HepG2 (cell line): Measurements from ENCODE around the gene CHPF. TPM values are rescaled to one million over a fixed set of nuclear protein-coding genes. Genes with fewer than 3 reads are reported as not detected.
A peak's percentile ranks its signal among the peaks of the same experiment; 100 is the strongest.

Experiments used
- EED ChIP-seq: sonication (generic); formaldehyde crosslinking; IDR thresholded peaks from 2 replicates; pipeline ENCODE4 v1.5.0; 2020; ENCODE audit warnings: mild to moderate bottlenecking, missing genetic modification reagents
- FOXJ3 ChIP-seq: sonication (generic); formaldehyde crosslinking; IDR thresholded peaks from 2 replicates; pipeline ENCODE4 v1.4.0; 2020; ENCODE audit warnings: missing genetic modification reagents, mild to moderate bottlenecking, borderline replicate concordance
- HNF4G ChIP-seq, 2 experiments: sonication (generic) in 1 of 2; formaldehyde crosslinking in 1 of 2; IDR thresholded peaks; 2 replicates each; pipeline versions ENCODE4 v1.4.0 to v1.6.1; 2011 to 2020; ENCODE audit warnings: borderline replicate concordance in 2 of 2, low read depth in 2 of 2, mild to moderate bottlenecking in 2 of 2, low read length in 1 of 2, missing genetic modification reagents in 1 of 2, moderate library complexity in 1 of 2
- MAZ ChIP-seq, 2 experiments: sonication (generic) in 1 of 2; formaldehyde crosslinking in 1 of 2; IDR thresholded peaks; 2 replicates each; pipeline versions ENCODE4 v1.5.0 to v1.6.1; 2012 to 2020; ENCODE audit warnings: low read depth in 2 of 2, mild to moderate bottlenecking in 2 of 2, borderline replicate concordance in 1 of 2, improper control_type of control experiment in 1 of 2, low read length in 1 of 2, missing genetic modification reagents in 1 of 2, moderate library complexity in 1 of 2
- MYC ChIP-seq: sonication (generic); formaldehyde crosslinking; IDR thresholded peaks from 2 replicates; pipeline ENCODE4 v1.9.0; 2021; ENCODE audit warnings: missing genetic modification reagents, borderline replicate concordance
- MYNN ChIP-seq: sonication (generic); formaldehyde crosslinking; IDR thresholded peaks from 2 replicates; pipeline ENCODE4 v1.4.0; 2020; ENCODE audit warnings: mild to moderate bottlenecking, low read depth, missing genetic modification reagents
- NKX3-1 ChIP-seq: sonication (generic); formaldehyde crosslinking; IDR thresholded peaks from 2 replicates; pipeline ENCODE4 v1.5.0; 2020; ENCODE audit warnings: missing genetic modification reagents
- PHF20 ChIP-seq: sonication (generic); formaldehyde crosslinking; IDR thresholded peaks from 2 replicates; pipeline ENCODE4 v1.5.0; 2020; ENCODE audit warnings: mild to moderate bottlenecking, missing genetic modification reagents
- PTBP1 ChIP-seq: fragments of 200-400 bp; formaldehyde crosslinking; IDR thresholded peaks from 2 replicates; pipeline ENCODE4 v1.6.1; 2018; ENCODE audit warnings: low read length, low read depth; ENCODE audit not compliant: poor library complexity, severe bottlenecking
- RBFOX2 ChIP-seq: fragments of 200-400 bp; formaldehyde crosslinking; IDR thresholded peaks from 2 replicates; pipeline ENCODE4 v1.6.1; 2017; ENCODE audit warnings: low read depth, mild to moderate bottlenecking, low read length
- SRSF1 ChIP-seq: fragments of 200-400 bp; formaldehyde crosslinking; optimal IDR thresholded peaks from 2 replicates; pipeline ENCODE3; 2017; ENCODE audit warnings: mild to moderate bottlenecking, low read depth, low read length, moderate library complexity
- THAP11 ChIP-seq: IDR thresholded peaks from 2 replicates; pipeline ENCODE4 v1.6.1; 2016; ENCODE audit warnings: missing biosample characterization, missing genetic modification reagents
- YEATS4 ChIP-seq: sonication (generic); formaldehyde crosslinking; IDR thresholded peaks from 2 replicates; pipeline ENCODE4 v1.4.0; 2020; ENCODE audit warnings: missing genetic modification reagents, borderline replicate concordance
- ZC3H13 ChIP-seq: sonication (generic); formaldehyde crosslinking; IDR thresholded peaks from 2 replicates; pipeline ENCODE4 v1.8.1; 2023; ENCODE audit warnings: mild to moderate bottlenecking, missing genetic modification reagents, moderate library complexity
- ZNF329 ChIP-seq: sonication (generic); formaldehyde crosslinking; IDR thresholded peaks from 2 replicates; pipeline ENCODE4 v1.9.0; 2021; ENCODE audit warnings: low read depth, mild to moderate bottlenecking, missing genetic modification reagents
- ZNF367 ChIP-seq: sonication (generic); formaldehyde crosslinking; IDR thresholded peaks from 2 replicates; pipeline ENCODE4 v1.4.0; 2020; ENCODE audit warnings: missing genetic modification reagents, borderline replicate concordance
- ZNF564 ChIP-seq: sonication (generic); formaldehyde crosslinking; IDR thresholded peaks from 2 replicates; pipeline ENCODE4 v1.8.1; 2023; ENCODE audit warnings: mild to moderate bottlenecking, missing genetic modification reagents
- ZNF678 ChIP-seq: sonication (generic); formaldehyde crosslinking; IDR thresholded peaks from 2 replicates; pipeline ENCODE4 v1.4.0; 2020; ENCODE audit warnings: mild to moderate bottlenecking, missing genetic modification reagents
- ZNF883 ChIP-seq: sonication (generic); formaldehyde crosslinking; IDR thresholded peaks from 2 replicates; pipeline ENCODE4 v1.5.1; 2020; ENCODE audit warnings: mild to moderate bottlenecking, missing genetic modification reagents; ENCODE audit errors: not compliant biosample characterization
- polyA plus RNA-seq, 8 experiments: library from polyadenylated mRNA; depleted of rRNA in 3 of 8; stranded (reverse) in 7 of 8; unstranded in 1 of 8; fragments of >200 nt; fragmentation: Illumina TruSeq in 4 of 8; extraction: Trizol in 4 of 8; gene quantifications; 2 replicates each; pipeline versions ENCODE4 v1.2.1 to v1.2.3, GENCODE V29; 2011 to 2016; ENCODE audit warnings: low read depth in 4 of 8, missing spikeins in 1 of 8, mixed read lengths in 1 of 8; ENCODE audit not compliant: insufficient read depth in 1 of 8
- total RNA-seq, 5 experiments: library from RNA; depleted of rRNA; stranded (reverse); fragments of >200 nt; fragmentation: Illumina TruSeq; extraction: Trizol; gene quantifications; 2 replicates each; pipeline ENCODE4 v1.2.3, GENCODE V29; 2016; ENCODE audit warnings: low read depth in 1 of 5
- TF ChIP-seq, protein P1 (sequence below): sonication (generic); formaldehyde crosslinking; IDR thresholded peaks from 2 replicates; pipeline ENCODE4 v1.4.0; 2020; ENCODE audit warnings: missing genetic modification reagents
- TF ChIP-seq, protein P2 (sequence below): sonication (generic); formaldehyde crosslinking; IDR thresholded peaks from 2 replicates; pipeline ENCODE4 v1.5.0; 2020; ENCODE audit warnings: mild to moderate bottlenecking, missing genetic modification reagents
- TF ChIP-seq, protein P3 (sequence below): sonication (generic); formaldehyde crosslinking; IDR thresholded peaks from 2 replicates; pipeline ENCODE4 v1.8.0; 2022; ENCODE audit warnings: missing genetic modification reagents, mild to moderate bottlenecking, moderate library complexity, borderline replicate concordance

The CHPF gene
- total and polyA plus RNA-seq, 2 of the 13 experiments (the other 11 are each of a cell fraction or from before 2014, with no cell fraction given) = 79.6 to 111 TPM

DNA sequence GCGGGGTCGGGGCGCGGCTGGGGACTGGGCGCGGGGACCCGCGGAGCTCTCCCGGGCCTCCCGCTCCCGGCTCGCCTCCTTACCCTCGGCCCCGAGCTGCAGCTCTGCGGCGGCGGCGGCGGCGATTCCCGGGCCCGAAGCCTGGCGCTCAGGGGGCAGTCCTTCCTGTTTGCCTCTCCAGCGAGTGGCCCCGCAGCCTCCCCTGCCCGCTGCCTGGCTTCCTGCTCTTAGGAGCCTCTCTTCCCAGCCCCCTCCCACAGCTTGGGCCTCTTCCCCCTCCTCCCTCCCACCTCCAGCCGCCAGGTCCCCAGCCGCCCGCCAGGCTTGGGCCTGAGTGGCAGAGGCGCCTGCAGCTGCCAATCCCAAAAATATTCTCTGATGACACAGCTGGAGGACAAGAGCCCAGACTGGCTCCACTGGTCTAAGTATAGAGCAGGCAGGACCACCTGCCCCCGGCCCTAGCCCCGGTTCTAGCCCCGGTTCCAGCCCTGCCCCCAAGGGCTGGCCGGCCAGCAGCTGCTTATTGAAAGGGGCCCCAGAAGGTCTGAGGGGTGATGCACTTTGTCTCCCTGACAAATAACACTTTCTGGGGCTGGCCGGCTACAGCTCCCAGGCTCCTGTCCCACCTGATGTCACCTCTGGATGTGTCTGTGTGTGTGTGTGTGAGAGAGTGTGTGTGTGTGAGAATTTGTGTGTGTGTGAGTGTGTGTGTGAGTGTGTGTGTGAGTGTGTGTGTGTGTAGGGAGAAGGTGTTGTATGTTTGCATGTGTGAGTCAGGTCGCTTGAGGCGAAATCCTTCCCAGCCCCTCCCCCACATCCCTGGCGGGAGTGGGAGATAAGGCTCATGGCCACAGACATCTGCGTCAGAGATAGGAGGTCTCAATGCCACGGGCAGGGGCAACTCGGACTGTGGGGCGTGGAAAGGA lies 28.0 kb upstream of the CHPF start, which contains the start of gene OBSL1 (continued):
- TF ChIP-seq EED (CRISPR knock-in tag) (peak; percentile 17; the same call in 1 of the 2 replicates), ZNF883 (CRISPR knock-in tag) (peak; percentile 79), THAP11 (CRISPR knock-in tag) (peak; percentile 62), NKX3-1 (CRISPR knock-in tag) (peak; percentile 77; the same call in 1 of the 2 replicates), ZNF329 (CRISPR knock-in tag) (peak; percentile 67; the same call in 1 of the 2 replicates), SRSF1 (peak; percentile 51), MAZ (IDR thresholded peaks at IDR 0.05; ENCODE audit: borderline replicate concordance, low read depth, low read length) (peak; percentile 85; the same call in 1 of the 2 replicates), MAZ (CRISPR knock-in tag; IDR thresholded peaks at IDR 0.05; ENCODE audit: low read depth) (peak; percentile 78), FOXJ3 (CRISPR knock-in tag) (peak; percentile 62; the same call in 1 of the 2 replicates), ZNF678 (CRISPR knock-in tag) (no peak), MYC (CRISPR knock-in tag) (no peak; the same call in 1 of the 2 replicates), ZC3H13 (peak; percentile 76; the same call in 1 of the 2 replicates), HNF4G (IDR thresholded peaks at IDR 0.05; ENCODE audit: borderline replicate concordance, low read depth, low read length) (peak; percentile 34; the same call in 1 of the 2 replicates), HNF4G (CRISPR knock-in tag; IDR thresholded peaks at IDR 0.05; ENCODE audit: borderline replicate concordance, low read depth) (no peak), MYNN (CRISPR knock-in tag) (no peak), YEATS4 (CRISPR knock-in tag) (no peak), PTBP1 (peak; percentile 83), PHF20 (no peak), ZNF564 (no peak; the same call in 1 of the 2 replicates), RBFOX2 (peak; percentile 74), ZNF367 (CRISPR knock-in tag) (no peak)
- TF ChIP-seq, protein P1, sequence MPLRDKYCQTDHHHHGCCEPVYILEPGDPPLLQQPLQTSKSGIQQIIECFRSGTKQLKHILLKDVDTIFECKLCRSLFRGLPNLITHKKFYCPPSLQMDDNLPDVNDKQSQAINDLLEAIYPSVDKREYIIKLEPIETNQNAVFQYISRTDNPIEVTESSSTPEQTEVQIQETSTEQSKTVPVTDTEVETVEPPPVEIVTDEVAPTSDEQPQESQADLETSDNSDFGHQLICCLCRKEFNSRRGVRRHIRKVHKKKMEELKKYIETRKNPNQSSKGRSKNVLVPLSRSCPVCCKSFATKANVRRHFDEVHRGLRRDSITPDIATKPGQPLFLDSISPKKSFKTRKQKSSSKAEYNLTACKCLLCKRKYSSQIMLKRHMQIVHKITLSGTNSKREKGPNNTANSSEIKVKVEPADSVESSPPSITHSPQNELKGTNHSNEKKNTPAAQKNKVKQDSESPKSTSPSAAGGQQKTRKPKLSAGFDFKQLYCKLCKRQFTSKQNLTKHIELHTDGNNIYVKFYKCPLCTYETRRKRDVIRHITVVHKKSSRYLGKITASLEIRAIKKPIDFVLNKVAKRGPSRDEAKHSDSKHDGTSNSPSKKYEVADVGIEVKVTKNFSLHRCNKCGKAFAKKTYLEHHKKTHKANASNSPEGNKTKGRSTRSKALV (CRISPR knock-in tag) = no peak
- TF ChIP-seq, protein P2, sequence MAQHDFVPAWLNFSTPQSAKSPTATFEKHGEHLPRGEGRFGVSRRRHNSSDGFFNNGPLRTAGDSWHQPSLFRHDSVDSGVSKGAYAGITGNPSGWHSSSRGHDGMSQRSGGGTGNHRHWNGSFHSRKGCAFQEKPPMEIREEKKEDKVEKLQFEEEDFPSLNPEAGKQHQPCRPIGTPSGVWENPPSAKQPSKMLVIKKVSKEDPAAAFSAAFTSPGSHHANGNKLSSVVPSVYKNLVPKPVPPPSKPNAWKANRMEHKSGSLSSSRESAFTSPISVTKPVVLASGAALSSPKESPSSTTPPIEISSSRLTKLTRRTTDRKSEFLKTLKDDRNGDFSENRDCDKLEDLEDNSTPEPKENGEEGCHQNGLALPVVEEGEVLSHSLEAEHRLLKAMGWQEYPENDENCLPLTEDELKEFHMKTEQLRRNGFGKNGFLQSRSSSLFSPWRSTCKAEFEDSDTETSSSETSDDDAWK (CRISPR knock-in tag) = no peak
- TF ChIP-seq, protein P3, sequence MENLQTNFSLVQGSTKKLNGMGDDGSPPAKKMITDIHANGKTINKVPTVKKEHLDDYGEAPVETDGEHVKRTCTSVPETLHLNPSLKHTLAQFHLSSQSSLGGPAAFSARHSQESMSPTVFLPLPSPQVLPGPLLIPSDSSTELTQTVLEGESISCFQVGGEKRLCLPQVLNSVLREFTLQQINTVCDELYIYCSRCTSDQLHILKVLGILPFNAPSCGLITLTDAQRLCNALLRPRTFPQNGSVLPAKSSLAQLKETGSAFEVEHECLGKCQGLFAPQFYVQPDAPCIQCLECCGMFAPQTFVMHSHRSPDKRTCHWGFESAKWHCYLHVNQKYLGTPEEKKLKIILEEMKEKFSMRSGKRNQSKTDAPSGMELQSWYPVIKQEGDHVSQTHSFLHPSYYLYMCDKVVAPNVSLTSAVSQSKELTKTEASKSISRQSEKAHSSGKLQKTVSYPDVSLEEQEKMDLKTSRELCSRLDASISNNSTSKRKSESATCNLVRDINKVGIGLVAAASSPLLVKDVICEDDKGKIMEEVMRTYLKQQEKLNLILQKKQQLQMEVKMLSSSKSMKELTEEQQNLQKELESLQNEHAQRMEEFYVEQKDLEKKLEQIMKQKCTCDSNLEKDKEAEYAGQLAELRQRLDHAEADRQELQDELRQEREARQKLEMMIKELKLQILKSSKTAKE (CRISPR knock-in tag) = peak; percentile 98
